HCT116 (cell line): ENCODE results near the gene PRSS33. TPM values are rescaled to one million over a fixed set of nuclear protein-coding genes. Genes with fewer than 3 reads are reported as not detected.

ENCODE experiments used
- ATAC-seq: fragments of 200-7000 bp; cut with Tn5 transposase; 2 replicates; pipeline ENCODE4 v1.9.1; 2020; ENCODE audit warnings: mild to moderate bottlenecking, moderate library complexity
- BruUV-seq: library from RNA; stranded (reverse); fragments of 400-500 nt; replicated peaks from 2 replicates; lab custom pipeline; 2021; lab: Mats Ljungman, UMichigan
- CTCF ChIA-PET: fragments of 300-600 bp; sonication (Branson Sonifier 250); formaldehyde crosslinking; loops from one replicate; lab custom pipeline; 2021; ENCODE audit warnings: antibody characterized with exemption; lab: Charles Lee
- POLR2A ChIA-PET: fragments of 300-600, 350-600 bp; sonication (Branson Sonifier 250); formaldehyde crosslinking; loops from one replicate; lab custom pipeline; 2021; ENCODE audit warnings: antibody characterized with exemption; lab: Charles Lee
- RAD21 ChIA-PET, 2 experiments: fragments of 300-600 bp; sonication (Branson Sonifier 250); formaldehyde crosslinking; loops; one replicate each; lab custom pipeline; 2023; ENCODE audit warnings: low total read pairs in 2 of 2; ENCODE audit not compliant: uncharacterized antibody in 2 of 2, unreplicated experiment in 2 of 2, low non-redundant PET in 1 of 2; lab: Charles Lee
- DNase-seq: peaks from one replicate; pipeline ENCODE4 v3.0.0-alpha.2; 2010; ENCODE audit warnings: low read depth, low spot score
- H2AFZ ChIP-seq: fragments of 200-600 bp; shearing (Covaris generic), sonication (generic); 2 replicates; pipeline ENCODE4 v1.6.1; 2017; ENCODE audit warnings: low read depth, mixed run types, mixed read lengths, antibody characterized with exemption, low read length; ENCODE audit not compliant: poor library complexity, severe bottlenecking
- H3K27ac ChIP-seq: 2 replicates; pipeline ENCODE4 v1.5.1; 2012; ENCODE audit warnings: low read depth, low read length
- H3K27me3 ChIP-seq: fragments of 200-600 bp; sonication (generic); 2 replicates; pipeline ENCODE4 v1.6.1; 2016; ENCODE audit warnings: mixed run types, low read length, mixed read lengths; ENCODE audit not compliant: insufficient read depth
- H3K36me3 ChIP-seq, 2 experiments: fragments of 200-500 bp in 1 of 2; fragments of 200-600 bp in 1 of 2; sonication (Bioruptor generic) in 1 of 2; sonication (generic) in 1 of 2; 2 replicates each; pipeline versions ENCODE4 v1.5.1 to v1.6.1; 2014 to 2016; ENCODE audit warnings: low read length in 2 of 2, inconsistent platforms in 1 of 2, mixed read lengths in 1 of 2, mixed run types in 1 of 2; ENCODE audit not compliant: insufficient read depth in 2 of 2, control insufficient read depth in 1 of 2
- H3K4me1 ChIP-seq, 2 experiments: fragments of 200-600 bp in 1 of 2; sonication (generic) in 1 of 2; 2 replicates each; pipeline versions ENCODE4 v1.5.1 to v1.6.1; 2012 to 2017; ENCODE audit warnings: low read length in 2 of 2, inconsistent platforms in 1 of 2, mild to moderate bottlenecking in 1 of 2, mixed read lengths in 1 of 2, mixed run types in 1 of 2, moderate library complexity in 1 of 2; ENCODE audit not compliant: insufficient read depth in 2 of 2, control insufficient read depth in 1 of 2
- H3K4me2 ChIP-seq: fragments of 200-600 bp; sonication (generic); 2 replicates; pipeline ENCODE4 v1.6.1; 2017; ENCODE audit warnings: mixed run types, low read length, mixed read lengths
- H3K4me3 ChIP-seq, 2 experiments: fragments of 200-600 bp in 1 of 2; sonication (generic) in 1 of 2; replicated peaks in 1 of 2; 2 replicates each; pipeline ENCODE4 v1.5.1; 2011 to 2016; ENCODE audit warnings: low read length in 2 of 2, control low read depth in 1 of 2, low read depth in 1 of 2, mild to moderate bottlenecking in 1 of 2, mixed read lengths in 1 of 2, mixed run types in 1 of 2
- H3K79me2 ChIP-seq: fragments of 200-600 bp; sonication (generic); 2 replicates; pipeline ENCODE4 v1.6.1; 2017; ENCODE audit warnings: mild to moderate bottlenecking, mixed run types, low read length, moderate library complexity, mixed read lengths; ENCODE audit not compliant: insufficient read depth
- H3K9ac ChIP-seq: fragments of 200-600 bp; sonication (generic); 2 replicates; pipeline ENCODE4 v1.6.1; 2016; ENCODE audit warnings: low read length, mixed read lengths
- H3K9me2 ChIP-seq: fragments of 200-600 bp; sonication (generic), shearing (Covaris generic); 2 replicates; pipeline ENCODE4 v1.6.1; 2017; ENCODE audit warnings: mixed run types, mild to moderate bottlenecking, moderate library complexity; ENCODE audit not compliant: insufficient read depth
- H3K9me3 ChIP-seq, 2 experiments: fragments of 200-500 bp in 1 of 2; fragments of 200-600 bp in 1 of 2; sonication (Bioruptor generic) in 1 of 2; sonication (generic) in 1 of 2; 2 replicates each; pipeline ENCODE4 v1.6.1; 2014 to 2017; ENCODE audit warnings: low read length in 2 of 2, mixed read lengths in 2 of 2, inconsistent platforms in 1 of 2, low read depth in 1 of 2, mild to moderate bottlenecking in 1 of 2, mixed run types in 1 of 2, moderate library complexity in 1 of 2; ENCODE audit not compliant: control insufficient read depth in 1 of 2, insufficient read depth in 1 of 2
- H4K20me1 ChIP-seq: fragments of 200-600 bp; sonication (generic), shearing (Covaris generic); 2 replicates; pipeline ENCODE4 v1.6.1; 2017; ENCODE audit warnings: mixed run types, mild to moderate bottlenecking, moderate library complexity; ENCODE audit not compliant: insufficient read depth
- CBX3 ChIP-seq: IDR thresholded peaks from 2 replicates; pipeline ENCODE4 v1.6.1; 2012; ENCODE audit warnings: low read depth
- RAD21 ChIP-seq: IDR thresholded peaks from 2 replicates; pipeline ENCODE4 v1.6.1; 2012; ENCODE audit warnings: low read depth, mild to moderate bottlenecking
- SIN3A ChIP-seq: IDR thresholded peaks from 2 replicates; pipeline ENCODE4 v1.6.1; 2012; ENCODE audit warnings: low read depth
- SRF ChIP-seq: IDR thresholded peaks from 2 replicates; pipeline ENCODE4 v1.6.1; 2012; ENCODE audit warnings: low read depth
- YY1 ChIP-seq: IDR thresholded peaks from 2 replicates; pipeline ENCODE4 v1.6.1; 2011; ENCODE audit warnings: low read length, low read depth, moderate library complexity, mild to moderate bottlenecking; ENCODE audit not compliant: insufficient replicate concordance; ENCODE audit errors: extremely low read depth
- ZNF274 ChIP-seq: fragments of 200-500 bp; sonication (Bioruptor generic); IDR thresholded peaks from 2 replicates; pipeline ENCODE4 v1.6.1; 2014; ENCODE audit warnings: mild to moderate bottlenecking, low read depth, low read length, inconsistent platforms
- intact Hi-C: fragments of 100-400 bp; cut with micrococcal nuclease; formaldehyde crosslinking; loops from 2 replicates; pipeline ENCODE4 v1.10.0; 2022
- total RNA-seq: library from RNA; stranded (reverse); gene quantifications from one replicate; pipeline ENCODE4 v1.2.1, GENCODE V29; 2021; ENCODE audit not compliant: unreplicated experiment
- TF ChIP-seq, protein P1 (sequence below): IDR thresholded peaks from 2 replicates; pipeline ENCODE4 v1.6.1; 2012; ENCODE audit warnings: low read depth
- TF ChIP-seq, protein P2 (sequence below): IDR thresholded peaks from 2 replicates; pipeline ENCODE4 v1.6.1; 2012
- TF ChIP-seq, protein P3 (sequence below): IDR thresholded peaks from 2 replicates; pipeline ENCODE4 v1.6.1; 2012

Gene PRSS33
- total RNA-seq, 1 experiment from 2014 or later = not detected

DNA sequence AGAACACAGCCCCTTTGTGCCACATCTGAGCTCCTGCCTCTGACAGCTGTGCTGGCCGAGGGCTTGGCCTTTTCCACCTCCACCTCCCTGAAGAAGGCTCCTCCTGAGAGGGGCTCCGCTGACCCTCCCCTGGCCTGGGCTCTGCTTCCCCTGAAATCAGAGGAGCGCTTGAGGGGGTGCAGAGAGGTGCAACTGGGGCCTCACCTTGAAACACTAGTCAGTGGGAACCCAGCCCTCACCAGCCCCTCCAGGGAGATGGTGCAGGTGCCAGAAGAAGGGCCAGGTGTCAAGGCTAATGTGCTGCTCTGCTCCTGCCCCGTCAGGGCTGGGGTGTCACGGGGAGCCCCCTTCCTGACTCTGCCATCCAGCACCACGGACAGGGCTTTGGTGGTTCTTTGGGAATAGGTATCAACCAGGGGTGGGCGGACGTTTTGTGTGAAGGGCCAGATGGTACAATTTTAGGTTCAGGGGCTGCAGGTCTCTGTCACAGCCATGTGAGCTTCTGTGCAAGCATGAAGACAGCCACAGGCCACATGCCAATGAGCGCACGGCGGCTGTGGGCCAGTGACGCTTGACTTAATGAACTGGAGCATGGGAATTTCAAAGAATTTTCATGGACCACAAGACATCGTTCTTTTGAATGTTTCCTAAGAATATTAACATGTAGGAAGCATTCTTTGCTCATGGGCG lies 40.6 kb upstream of the PRSS33 start:
- Histone ChIP-seq H3K4me2 (no peak overlapping the region), H3K79me2 (no peaks in the 10 kb centered on the region), H3K9ac (no peak overlapping the region), H3K27ac (no peak overlapping the region), H3K9me3 (no peaks in the 10 kb centered on the region), H4K20me1 (no peaks in the 10 kb centered on the region), H2AFZ (no peak overlapping the region), H3K36me3 (no peaks in the 10 kb centered on the region), H3K27me3 (no peaks in the 10 kb centered on the region), H3K4me1 (no peaks in the 10 kb centered on the region), H3K4me3 (no peak overlapping the region), H3K9me2 (no peaks in the 10 kb centered on the region)
- TF ChIP-seq SIN3A (no peak), RAD21 (no peak), SRF (no peak), ZNF274 (no peak), YY1 (no peak), CBX3 (no peak)
- TF ChIP-seq, protein P1, sequence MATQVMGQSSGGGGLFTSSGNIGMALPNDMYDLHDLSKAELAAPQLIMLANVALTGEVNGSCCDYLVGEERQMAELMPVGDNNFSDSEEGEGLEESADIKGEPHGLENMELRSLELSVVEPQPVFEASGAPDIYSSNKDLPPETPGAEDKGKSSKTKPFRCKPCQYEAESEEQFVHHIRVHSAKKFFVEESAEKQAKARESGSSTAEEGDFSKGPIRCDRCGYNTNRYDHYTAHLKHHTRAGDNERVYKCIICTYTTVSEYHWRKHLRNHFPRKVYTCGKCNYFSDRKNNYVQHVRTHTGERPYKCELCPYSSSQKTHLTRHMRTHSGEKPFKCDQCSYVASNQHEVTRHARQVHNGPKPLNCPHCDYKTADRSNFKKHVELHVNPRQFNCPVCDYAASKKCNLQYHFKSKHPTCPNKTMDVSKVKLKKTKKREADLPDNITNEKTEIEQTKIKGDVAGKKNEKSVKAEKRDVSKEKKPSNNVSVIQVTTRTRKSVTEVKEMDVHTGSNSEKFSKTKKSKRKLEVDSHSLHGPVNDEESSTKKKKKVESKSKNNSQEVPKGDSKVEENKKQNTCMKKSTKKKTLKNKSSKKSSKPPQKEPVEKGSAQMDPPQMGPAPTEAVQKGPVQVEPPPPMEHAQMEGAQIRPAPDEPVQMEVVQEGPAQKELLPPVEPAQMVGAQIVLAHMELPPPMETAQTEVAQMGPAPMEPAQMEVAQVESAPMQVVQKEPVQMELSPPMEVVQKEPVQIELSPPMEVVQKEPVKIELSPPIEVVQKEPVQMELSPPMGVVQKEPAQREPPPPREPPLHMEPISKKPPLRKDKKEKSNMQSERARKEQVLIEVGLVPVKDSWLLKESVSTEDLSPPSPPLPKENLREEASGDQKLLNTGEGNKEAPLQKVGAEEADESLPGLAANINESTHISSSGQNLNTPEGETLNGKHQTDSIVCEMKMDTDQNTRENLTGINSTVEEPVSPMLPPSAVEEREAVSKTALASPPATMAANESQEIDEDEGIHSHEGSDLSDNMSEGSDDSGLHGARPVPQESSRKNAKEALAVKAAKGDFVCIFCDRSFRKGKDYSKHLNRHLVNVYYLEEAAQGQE = no peak
- TF ChIP-seq, protein P2, sequence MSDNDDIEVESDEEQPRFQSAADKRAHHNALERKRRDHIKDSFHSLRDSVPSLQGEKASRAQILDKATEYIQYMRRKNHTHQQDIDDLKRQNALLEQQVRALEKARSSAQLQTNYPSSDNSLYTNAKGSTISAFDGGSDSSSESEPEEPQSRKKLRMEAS = no peak
- TF ChIP-seq, protein P3, sequence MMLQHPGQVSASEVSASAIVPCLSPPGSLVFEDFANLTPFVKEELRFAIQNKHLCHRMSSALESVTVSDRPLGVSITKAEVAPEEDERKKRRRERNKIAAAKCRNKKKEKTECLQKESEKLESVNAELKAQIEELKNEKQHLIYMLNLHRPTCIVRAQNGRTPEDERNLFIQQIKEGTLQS = no peak
- no peak for ATAC-seq
- DNase-seq = no peak
- ChIA-PET CTCF (no interaction called here), RAD21 (no interaction called here), POLR2A (no interaction called here)
- intact Hi-C loops = no loop called here
- BruUV-seq = no TSS peak
